ENCODE results near the gene MTREX.

The MTREX gene

GRCh38 chr5:55325621-55326020 is 17.8 kb downstream of the MTREX start:
- FAIRE-seq: no peak

- no peak for FAIRE-seq
Observed at GRCh38 chr5:55327281-55327680, 19.5 kb downstream of the MTREX start.

- no peak for FAIRE-seq
Observed at GRCh38 chr5:55331321-55331720, 23.5 kb downstream of the MTREX start.

- FAIRE-seq: no peak
Observed at GRCh38 chr5:55333017-55333416, 25.2 kb downstream of the MTREX start.

GRCh38 chr5:55333811-55334210 is 26.0 kb downstream of the MTREX start:
- FAIRE-seq: no peak

GRCh38 chr5:55338092-55338613 is 30.4 kb downstream of the MTREX start:
- FAIRE-seq: peak; percentile 96

- FAIRE-seq: no peak
Observed at GRCh38 chr5:55338810-55339243, 31.0 kb downstream of the MTREX start.

- no peak for FAIRE-seq
Observed at GRCh38 chr5:55343107-55343506, 35.3 kb downstream of the MTREX start.

- no peak for FAIRE-seq
Observed at GRCh38 chr5:55343609-55344008, 35.8 kb downstream of the MTREX start.

GRCh38 chr5:55344392-55344992 is 36.7 kb downstream of the MTREX start:
- peak; percentile 90 for FAIRE-seq

GRCh38 chr5:55345327-55345726 is 37.5 kb downstream of the MTREX start:
- peak; percentile 83 for FAIRE-seq

- FAIRE-seq: no peak
Observed at GRCh38 chr5:55347786-55348185, 40.0 kb downstream of the MTREX start.

GRCh38 chr5:55350754-55351153 is 43.0 kb downstream of the MTREX start:
- FAIRE-seq: no peak

- FAIRE-seq: no peak
Observed at GRCh38 chr5:55356896-55357295, 49.1 kb downstream of the MTREX start.

- FAIRE-seq: no peak
Observed at GRCh38 chr5:55360190-55360589, 52.4 kb downstream of the MTREX start.

GRCh38 chr5:55363856-55364255 is 56.1 kb downstream of the MTREX start:
- FAIRE-seq: no peak

- FAIRE-seq: no peak
Observed at GRCh38 chr5:55364537-55365055, 56.8 kb downstream of the MTREX start.

- no peak for FAIRE-seq
Observed at GRCh38 chr5:55370291-55370925, 62.6 kb downstream of the MTREX start.

- no peak for FAIRE-seq
Observed at GRCh38 chr5:55371145-55371544, 63.4 kb downstream of the MTREX start.

GRCh38 chr5:55372130-55372925 is 64.5 kb downstream of the MTREX start:
- FAIRE-seq: no peak

- no peak for FAIRE-seq
Observed at GRCh38 chr5:55377810-55378209, 70.0 kb downstream of the MTREX start.

GRCh38 chr5:55383254-55383653 is 75.5 kb downstream of the MTREX start:
- peak; percentile 96 for FAIRE-seq

GRCh38 chr5:55384072-55384471 is 76.3 kb downstream of the MTREX start:
- peak; percentile 47 for FAIRE-seq

GRCh38 chr5:55385227-55385626 is 77.4 kb downstream of the MTREX start:
- no peak for FAIRE-seq
